ENCODE results near the gene CDHR2. TPM values are rescaled to one million over a fixed set of nuclear protein-coding genes. Genes with fewer than 3 reads are reported as not detected.

CDHR2 gene
- total and polyA plus RNA-seq, 2 donors (not counting 3 experiments of a cell fraction or from before 2014, with no cell fraction given): not detected

- TF ChIP-seq MYC (IDR thresholded peaks at IDR 0.05; ENCODE audit: low read depth, low read length) (no peak), EZH2 (IDR thresholded peaks at IDR 0.05; ENCODE audit: borderline replicate concordance, low read depth, low read length, severe bottlenecking) (no peak), POLR2A (IDR thresholded peaks at IDR 0.05; ENCODE audit: low read depth, low read length) (no peak), JUN (IDR thresholded peaks at IDR 0.05; ENCODE audit: borderline replicate concordance, insufficient read depth, insufficient read length, low read depth) (no peak), POLR2AphosphoS5 (IDR thresholded peaks at IDR 0.05; ENCODE audit: insufficient read depth, low read depth, low read length) (no peak), GATA2 (IDR thresholded peaks at IDR 0.05; ENCODE audit: insufficient read depth, insufficient read length, low read depth, low read length) (no peak), FOS (IDR thresholded peaks at IDR 0.05; ENCODE audit: borderline replicate concordance, insufficient read depth, low read length) (no peak)
- TF ChIP-seq, protein P1, sequence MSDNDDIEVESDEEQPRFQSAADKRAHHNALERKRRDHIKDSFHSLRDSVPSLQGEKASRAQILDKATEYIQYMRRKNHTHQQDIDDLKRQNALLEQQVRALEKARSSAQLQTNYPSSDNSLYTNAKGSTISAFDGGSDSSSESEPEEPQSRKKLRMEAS (IDR thresholded peaks at IDR 0.05; ENCODE audit: insufficient read depth, insufficient read length): no peak
- dilution Hi-C loops (cut with MboI; ENCODE audit: extremely low pct_ligation_motif_present, low sequenced_read_pairs) (no loop called here), intact Hi-C loops (cut with micrococcal nuclease) (no loop called here)
- Histone ChIP-seq H3K4me1 (ENCODE audit: control insufficient read depth, extremely low read depth, insufficient read depth, low read length) (peaks cover 12% of the 10 kb centered on the region), H3K79me2 (ENCODE audit: control insufficient read depth, insufficient read depth, low read length) (peaks cover 9% of the 10 kb centered on the region), H3K4me3 (replicated peaks in 1 of 3; ENCODE audit: insufficient read depth in 1 of 3, low read depth in 1 of 3, low read length in 3 of 3) (no peak overlapping the region), H3K9me3 (replicated peaks; ENCODE audit: control insufficient read depth, insufficient read depth, low read length) (no peaks in the 10 kb centered on the region), H3K36me3 (ENCODE audit: control insufficient read depth in 2 of 2, extremely low read depth in 1 of 2, insufficient read depth in 2 of 2, low read length in 2 of 2) (no peaks in the 10 kb centered on the region), H3K9me1 (replicated peaks; ENCODE audit: control insufficient read depth, extremely low read depth, insufficient read depth, low read length) (no peaks in the 10 kb centered on the region), H3K27ac (ENCODE audit: insufficient read depth, low read depth, low read length) (no peak overlapping the region), H3K27me3 (ENCODE audit: control insufficient read depth in 2 of 2, insufficient read depth in 2 of 2, low read length in 2 of 2) (no peaks in the 10 kb centered on the region), H4K20me1 (replicated peaks; ENCODE audit: control insufficient read depth, extremely low read depth, insufficient read depth, low read length) (no peaks in the 10 kb centered on the region), H3K9ac (replicated peaks; ENCODE audit: extremely low read depth, insufficient read depth, low read length) (no peak overlapping the region), H2AFZ (ENCODE audit: low read depth, low read length) (no peak overlapping the region), H3K4me2 (ENCODE audit: insufficient read depth, low read length) (no peak overlapping the region)
- FAIRE-seq (no peak), DNase-seq (ENCODE audit: low read depth, low spot score) (no peak)
- no TSS peak for BruUV-seq (replicated peaks)
- ChIA-PET POLR2A (no interaction called here), CTCF (interaction anchor here (1.6 kb wide), 1 partner anchor 16 kb away, joined by 3 read pairs; no protein-coding TSS in a partner anchor)
These were observed 95.9 kb downstream of the CDHR2 start for GRCh38 chr5:176644878-176645670.

Small RNA genes within 50 kb of the gene (microRNA-seq; reads per million reads assigned to microRNA genes)
- not detected for gene MIR4281 (ENCODE audit: borderline number of aligned reads, borderline replicate concordance)

Small RNA genes within 50 kb of the gene (small RNA-seq; reads per million reads assigned to genes)
- gene MIR4281 (ENCODE audit: insufficient read depth, insufficient read length, low read depth, low replicate concordance) (not detected), gene RF00019 (ENCODE audit: insufficient read depth, insufficient read length, low read depth, low replicate concordance) (not detected), gene RN7SL684P (ENCODE audit: insufficient read depth, insufficient read length, low read depth, low replicate concordance) (not detected)

Other genes starting within 250 kb of the CDHR2 start
- 116 and 119 TPM in 2 replicates for gene KIAA1191, start 187.6 kb upstream of the CDHR2 start, total RNA-seq
- 114 TPM in 2 replicates for gene KIAA1191, start 187.6 kb upstream of the CDHR2 start, polyA plus RNA-seq
- 16.5 and 20.7 TPM in 2 replicates for gene ARL10, start 183.9 kb upstream of the CDHR2 start, total RNA-seq
- gene ARL10, start 183.9 kb upstream of the CDHR2 start, polyA plus RNA-seq: 5.0 and 7.7 TPM in 2 replicates
- 47.4 and 51.6 TPM in 2 replicates for gene NOP16, start 160.7 kb upstream of the CDHR2 start, total RNA-seq
- 31.1 and 41.1 TPM in 2 replicates for gene NOP16, start 160.7 kb upstream of the CDHR2 start, polyA plus RNA-seq
- gene HIGD2A, start 160.6 kb upstream of the CDHR2 start, total RNA-seq: 96.2 and 103 TPM in 2 replicates
- 210 and 294 TPM in 2 replicates for gene HIGD2A, start 160.6 kb upstream of the CDHR2 start, polyA plus RNA-seq
- 73.2 and 108 TPM in 2 replicates for gene CLTB, start 132.8 kb upstream of the CDHR2 start, total RNA-seq
- gene CLTB, start 132.8 kb upstream of the CDHR2 start, polyA plus RNA-seq: 111 and 126 TPM in 2 replicates
- 43.5 and 50.1 TPM in 2 replicates for gene FAF2, start 101.0 kb upstream of the CDHR2 start, total RNA-seq
- gene FAF2, start 101.0 kb upstream of the CDHR2 start, polyA plus RNA-seq: 24.8 and 27.9 TPM in 2 replicates
- 50.2 and 51.5 TPM in 2 replicates for gene RNF44, start 11.9 kb upstream of the CDHR2 start, total RNA-seq
- gene RNF44, start 11.9 kb upstream of the CDHR2 start, polyA plus RNA-seq: 19.8 and 24.4 TPM in 2 replicates
- 9.3 and 10.4 TPM in 2 replicates for gene GPRIN1, start 60.8 kb downstream of the CDHR2 start, total RNA-seq
- gene GPRIN1, start 60.8 kb downstream of the CDHR2 start, polyA plus RNA-seq: 2.4 and 2.6 TPM in 2 replicates
- not detected in 2 replicates for gene SNCB, start 81.2 kb downstream of the CDHR2 start, total RNA-seq
- gene SNCB, start 81.2 kb downstream of the CDHR2 start, polyA plus RNA-seq: 0.08 TPM in 1 of 2 replicates, not detected in the other
- not detected in 2 replicates for gene EIF4E1B, start 81.3 kb downstream of the CDHR2 start, total RNA-seq
- not detected in 2 replicates for gene EIF4E1B, start 81.3 kb downstream of the CDHR2 start, polyA plus RNA-seq
- 55.9 and 57.0 TPM in 2 replicates for gene TSPAN17, start 98.1 kb downstream of the CDHR2 start, total RNA-seq
- gene TSPAN17, start 98.1 kb downstream of the CDHR2 start, polyA plus RNA-seq: 64.1 and 73.3 TPM in 2 replicates

All from endothelial cell of umbilical vein (primary cell).